Skeletal muscle cell (primary cell): ENCODE results near the gene BRD1.
"Not testable (repeated sequence)": the region's sequence is repeated elsewhere in the genome, so short reads cannot be mapped to it uniquely, and the experiment has no call there.

Experiments used
- DNase-seq: peaks from one replicate; pipeline ENCODE4 v3.0.0-alpha.2; 2010; ENCODE audit warnings: low read depth
- H3K4me3 ChIP-seq: 2 replicates; pipeline ENCODE4 v1.5.1; 2011; ENCODE audit warnings: low read depth, mild to moderate bottlenecking, control low read depth, low read length, moderate library complexity

Gene BRD1

GRCh38 chr22:49855251-49855911, 27.7 kb upstream of the BRD1 start:
- DNase-seq: no peak
- peak overlapping the region; percentile 85 for H3K4me3 ChIP-seq

DNA sequence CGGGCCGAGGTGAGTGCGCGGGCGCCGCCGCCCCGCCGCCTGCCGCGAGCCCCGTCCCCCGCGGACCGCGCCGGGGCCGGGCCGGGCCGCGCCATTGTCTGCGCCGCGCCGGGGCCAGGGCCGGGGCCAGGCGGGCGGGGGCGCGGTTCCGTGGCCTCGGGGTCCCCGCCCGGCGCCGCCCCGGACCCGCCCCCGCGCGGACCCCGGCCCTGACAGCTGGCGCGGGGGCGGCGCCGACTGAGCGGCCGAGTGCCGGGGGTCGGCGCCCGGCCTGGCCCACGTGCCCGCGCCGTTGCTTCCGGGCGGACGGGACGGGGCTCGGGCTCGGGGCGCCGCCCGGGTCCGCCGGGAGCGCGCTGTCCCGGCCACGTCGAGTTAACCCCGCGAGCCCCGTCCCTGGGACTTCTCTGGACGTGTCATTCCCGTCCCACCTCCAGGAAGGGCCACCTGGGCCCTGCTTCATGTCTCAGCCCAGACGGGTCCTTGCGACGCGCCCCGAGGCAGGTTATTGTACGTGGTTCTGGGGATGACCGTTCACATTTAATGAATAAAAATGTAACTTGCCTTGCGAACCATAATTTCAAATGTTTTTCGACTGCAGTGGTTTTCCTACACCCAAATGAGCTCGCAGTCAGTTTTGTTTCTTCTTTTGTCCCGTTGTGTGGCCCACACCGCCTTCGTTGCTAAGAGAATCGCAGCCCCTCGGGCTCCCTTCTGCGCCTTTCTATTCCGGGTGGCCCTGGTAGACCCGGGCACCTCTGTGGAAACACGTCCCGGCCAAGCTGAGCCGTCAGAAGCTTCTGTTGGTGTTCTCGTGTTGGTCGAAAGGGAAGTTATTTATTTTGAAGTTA, 26.5 kb upstream of the BRD1 start:
- no peak for DNase-seq
- peak overlapping the region; percentile 85 for H3K4me3 ChIP-seq

DNA sequence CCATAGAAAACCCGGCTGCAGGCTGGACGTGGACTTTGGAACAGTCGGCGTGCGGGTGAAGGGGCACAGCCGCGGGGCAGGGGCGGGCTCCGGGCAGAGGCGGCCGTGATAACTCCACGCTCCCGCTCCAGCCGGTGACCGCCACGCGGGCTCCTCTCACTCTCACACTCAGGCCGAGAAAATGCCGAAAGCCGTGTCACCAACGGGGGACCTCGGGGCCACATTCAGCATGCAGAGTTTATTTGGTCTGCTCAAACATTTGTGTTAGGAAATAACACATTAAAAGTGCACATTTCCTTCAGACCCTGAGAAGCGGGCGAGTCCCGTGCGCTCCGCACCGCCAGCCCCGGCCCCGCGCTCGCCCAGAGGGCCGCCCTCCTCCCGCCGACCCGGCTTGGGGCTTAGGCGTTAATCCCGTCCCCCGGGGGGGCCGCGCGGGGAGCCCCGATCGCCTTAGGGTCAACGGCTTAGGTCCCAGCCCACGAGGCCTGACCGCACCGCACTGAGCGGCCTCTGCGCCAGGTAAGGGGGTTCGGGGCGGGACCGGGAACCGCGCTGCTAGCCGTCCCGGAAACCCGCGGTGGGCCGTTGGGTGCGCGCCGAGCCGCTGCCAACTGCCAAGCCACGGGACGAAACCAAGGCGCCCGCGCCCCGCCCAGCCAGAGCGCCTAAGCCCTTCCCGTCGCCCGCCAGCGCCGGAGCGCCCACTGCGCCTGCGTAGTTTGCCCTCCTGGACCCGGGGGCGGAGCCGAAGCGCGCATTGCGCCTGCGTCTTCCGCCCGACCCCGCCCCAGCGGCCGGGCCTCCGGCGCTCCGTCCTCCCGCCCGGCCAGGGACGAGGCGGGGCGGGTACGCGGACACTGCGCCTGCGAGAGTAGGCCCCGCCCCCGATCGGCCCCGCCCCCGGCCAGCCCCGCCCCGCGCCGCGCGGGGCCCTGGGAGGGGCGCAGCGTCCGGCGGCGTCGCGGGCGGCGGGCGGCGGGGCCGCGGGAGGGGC, 25.5 kb upstream of the BRD1 start, which contains the start of gene ZBED4:
ZBED4 (plus strand) TSS at position 947 of the 997 bp plus-strand sequence. CDS start 29,819 bp downstream, outside the sequence.
- H3K4me3 ChIP-seq: peak within 1 kb of the TSS; percentile 85
- peak; percentile 83 for DNase-seq

DNA sequence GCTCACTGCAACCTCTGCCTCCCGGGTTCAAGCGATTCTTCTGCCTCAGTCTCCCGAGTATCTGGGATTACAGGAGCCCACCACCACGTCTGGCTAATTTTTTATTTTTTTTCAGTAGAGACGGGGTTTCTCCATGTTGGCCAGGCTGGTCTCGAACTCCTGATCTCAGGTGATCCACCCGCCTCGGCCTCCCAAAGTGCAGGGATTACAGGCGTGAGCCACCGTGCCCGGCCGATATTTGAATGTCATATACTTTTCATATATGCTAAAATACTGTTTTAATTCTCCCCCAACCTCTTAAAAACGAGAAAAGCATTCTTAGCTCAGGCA, 24.9 kb upstream of the BRD1 start:
- peak overlapping the region; percentile 82 for H3K4me3 ChIP-seq
- DNase-seq: not testable (repeated sequence)

DNA sequence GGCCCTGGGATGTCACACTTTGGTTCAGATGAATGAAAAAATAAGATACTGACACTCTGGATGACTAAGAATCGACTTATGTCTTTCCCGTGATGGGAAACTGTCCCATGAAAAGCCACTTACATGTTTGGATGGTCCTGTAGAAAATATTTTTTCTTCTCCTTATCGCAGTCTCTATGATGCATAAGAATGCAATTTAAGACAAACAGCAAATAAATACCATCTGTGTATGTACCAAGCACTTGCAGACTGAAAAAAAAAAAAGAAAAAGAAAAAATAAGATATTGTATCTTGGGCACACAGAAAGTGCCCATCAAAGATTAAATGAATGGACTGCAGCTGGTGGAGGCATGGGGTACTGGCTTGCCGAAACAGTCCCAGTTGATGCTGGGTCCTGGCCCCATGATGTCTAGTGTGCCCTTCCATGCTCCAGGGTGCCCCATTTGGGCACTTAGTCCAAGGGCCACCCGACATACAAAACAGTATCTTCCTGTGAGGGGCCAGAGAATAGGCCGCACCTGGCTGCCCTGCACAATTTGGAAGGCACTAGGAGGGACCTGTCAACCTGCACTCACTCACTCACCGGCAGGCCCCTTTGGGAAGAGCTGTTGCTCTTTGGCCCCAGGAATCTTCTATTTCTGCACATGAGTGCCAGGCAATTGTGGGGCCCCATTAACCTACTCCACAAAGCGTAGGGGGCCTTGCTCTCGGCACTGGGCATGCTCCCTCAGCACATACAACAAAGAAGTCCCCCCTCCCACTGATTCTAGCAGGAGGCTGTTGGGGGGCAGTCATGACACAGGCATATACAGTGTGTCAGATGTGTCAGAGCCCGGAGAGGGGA, 23.5 kb upstream of the BRD1 start:
- H3K4me3 ChIP-seq: no peak overlapping the region
- DNase-seq: no peak

GRCh38 chr22:49850021-49850911, 22.6 kb upstream of the BRD1 start:
- DNase-seq: no peak
- H3K4me3 ChIP-seq: no peak overlapping the region

DNA sequence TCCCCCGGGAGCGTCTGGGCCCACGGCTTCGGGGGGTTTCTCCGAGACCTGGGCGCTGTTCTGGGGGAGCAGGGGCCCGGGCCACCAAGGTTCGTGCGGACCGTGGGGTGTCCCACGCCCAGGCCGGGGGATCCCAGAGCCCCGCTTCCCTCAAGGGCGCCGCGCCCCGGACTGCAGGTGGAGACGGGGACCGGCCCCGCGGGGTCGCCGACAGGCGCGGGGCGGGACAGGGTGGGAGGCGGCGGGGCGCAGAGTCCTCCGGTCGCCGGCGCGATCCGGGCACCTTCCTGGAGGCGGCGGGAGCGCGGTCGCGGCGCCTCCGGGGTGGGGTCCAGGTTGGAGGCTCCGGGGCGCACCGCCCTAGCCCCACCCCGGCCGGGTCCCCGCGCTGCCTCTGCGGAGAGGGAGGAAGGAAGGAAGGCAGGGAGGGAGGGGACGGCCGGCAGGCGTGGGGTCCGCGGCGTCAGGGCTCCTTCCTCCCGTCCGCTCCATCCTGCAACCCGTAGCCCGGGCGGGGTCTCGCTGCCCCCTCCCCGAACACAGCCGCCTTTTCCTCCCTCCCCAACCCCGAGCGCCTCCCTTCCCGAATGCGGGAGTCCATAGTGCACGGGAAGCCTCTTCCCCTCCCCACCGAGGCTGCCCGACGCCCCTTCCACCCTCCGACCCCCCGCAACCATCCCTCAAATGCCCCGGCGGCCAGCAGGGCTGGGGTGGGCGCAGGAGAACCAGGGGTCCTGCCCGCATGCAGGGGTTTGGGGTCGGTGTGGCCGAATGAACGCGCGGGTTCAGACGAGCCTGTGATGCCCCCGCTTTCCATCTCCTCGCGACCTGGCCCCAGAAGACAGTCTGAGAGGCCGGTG, 21.7 kb upstream of the BRD1 start:
- DNase-seq: no peak
- peak overlapping the region; percentile 29 for H3K4me3 ChIP-seq

DNA sequence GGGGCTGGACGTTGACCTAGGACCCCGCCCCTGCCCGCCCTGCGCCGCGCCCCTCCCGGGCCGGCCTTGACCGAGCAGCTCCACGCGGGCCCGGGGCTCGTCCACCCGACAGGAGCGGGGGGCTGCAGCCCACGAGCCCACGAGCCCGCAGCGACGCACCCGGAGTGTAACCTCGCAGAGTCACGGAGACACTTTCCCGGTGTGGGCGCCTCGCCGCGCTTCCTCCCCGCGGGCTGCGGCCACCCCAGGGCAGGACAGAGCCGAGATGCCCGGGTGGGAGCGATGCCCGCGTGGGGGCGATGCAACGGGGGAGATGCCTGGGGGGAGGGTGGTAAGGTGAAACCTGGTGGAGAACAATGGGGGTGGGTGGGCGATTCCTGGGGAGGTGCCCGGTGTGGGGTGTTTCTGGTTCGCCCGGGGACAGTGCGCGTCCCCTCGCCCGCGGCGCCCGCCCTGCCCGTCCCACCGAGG, 21.1 kb upstream of the BRD1 start:
- peak overlapping the region; percentile 36 for H3K4me3 ChIP-seq
- DNase-seq: no peak

- DNase-seq: no peak
- H3K4me3 ChIP-seq: peak overlapping the region; percentile 36
These were observed 20.3 kb upstream of the BRD1 start for GRCh38 chr22:49847751-49848689.

DNA sequence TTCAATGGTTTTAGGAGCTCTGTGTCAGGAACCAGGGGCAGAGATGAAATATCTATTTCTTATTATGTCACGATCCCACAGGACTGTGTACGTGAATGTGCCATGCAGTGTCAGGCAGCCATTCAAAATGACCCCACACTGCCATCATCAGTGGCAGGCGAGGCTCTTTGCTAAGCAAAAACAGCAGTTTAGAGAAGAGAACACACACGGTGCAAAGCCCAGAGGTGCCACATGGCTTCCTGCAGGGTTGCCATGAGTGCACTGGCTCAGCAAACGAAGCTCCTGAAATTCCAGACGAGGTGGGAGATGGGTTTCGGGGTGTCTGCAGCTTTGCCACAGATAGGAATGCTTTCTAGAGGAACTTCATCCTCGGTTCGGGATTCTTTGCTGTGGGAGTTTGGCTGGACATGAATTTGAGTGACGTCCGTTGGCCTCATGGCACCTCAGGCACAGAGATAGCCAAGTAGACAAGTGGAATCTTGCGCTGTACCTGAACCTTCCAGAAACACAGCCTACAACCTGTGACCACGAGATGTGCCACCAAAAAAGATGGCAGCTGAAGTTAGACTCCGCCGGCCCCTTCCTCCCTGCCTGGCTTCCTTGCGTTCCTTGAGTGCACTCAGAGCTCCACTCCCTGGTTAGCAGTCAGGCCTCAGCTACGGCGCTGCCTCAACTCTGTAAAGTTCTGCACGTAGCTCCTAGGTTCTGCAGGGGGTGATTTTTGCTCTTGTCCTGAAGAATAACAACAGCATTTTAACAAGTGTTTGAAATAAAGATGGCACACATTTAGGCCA, 18.2 kb upstream of the BRD1 start:
- H3K4me3 ChIP-seq: no peak overlapping the region
- DNase-seq: no peak

DNA sequence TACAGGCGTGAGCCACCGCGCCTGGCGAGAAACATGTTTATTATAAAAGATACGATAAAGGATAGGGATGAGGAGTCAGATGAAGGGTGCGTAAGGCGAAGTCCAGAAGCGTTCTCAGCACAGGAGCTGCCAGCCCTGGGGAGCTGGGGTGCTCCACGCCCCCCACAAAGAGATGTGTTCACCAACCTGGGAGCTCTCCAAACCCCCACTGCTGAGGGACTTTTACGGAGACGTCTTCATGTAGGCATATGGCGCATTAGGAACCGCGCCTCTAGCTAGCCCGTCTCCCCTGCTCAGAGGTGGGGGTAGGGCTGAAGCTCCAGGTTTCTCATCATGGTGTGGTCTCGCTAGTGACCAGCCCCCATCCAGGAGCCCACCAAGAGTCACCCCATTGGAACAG, 17.6 kb upstream of the BRD1 start:
- no peak overlapping the region for H3K4me3 ChIP-seq
- no peak for DNase-seq

GRCh38 chr22:49838771-49839717, 11.4 kb upstream of the BRD1 start:
- H3K4me3 ChIP-seq: no peak overlapping the region
- DNase-seq: no peak

DNA sequence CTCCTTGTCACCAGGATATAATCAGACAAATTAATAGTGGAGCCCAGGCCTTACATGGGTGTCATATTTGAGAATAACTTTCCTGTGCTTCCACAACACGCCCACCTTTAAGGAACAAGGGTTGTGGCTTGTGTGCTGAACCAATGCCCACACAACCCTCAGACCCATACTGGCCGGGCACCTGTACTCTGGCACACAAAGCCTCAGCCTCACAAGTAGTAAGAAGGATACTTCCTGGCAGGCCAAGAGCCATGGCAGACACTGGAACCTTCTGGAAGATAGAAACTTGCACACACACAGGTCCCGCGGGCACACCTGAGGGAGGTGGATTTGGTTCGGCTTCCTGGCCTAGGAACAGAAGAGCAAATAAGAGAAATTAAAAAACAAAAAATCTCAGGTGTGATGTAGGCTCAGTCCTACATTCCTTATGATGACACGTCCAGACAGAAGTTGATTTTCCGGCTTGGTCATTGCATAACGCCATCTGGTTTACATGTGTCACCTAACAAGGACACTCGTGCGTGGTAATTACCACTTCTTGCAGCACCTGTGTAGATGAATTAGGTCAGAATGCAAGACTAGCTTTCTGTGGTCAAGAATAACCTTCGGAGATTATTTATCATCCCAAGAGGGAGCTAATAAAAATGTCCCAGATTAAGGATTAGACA, 5.8 kb upstream of the BRD1 start:
- DNase-seq: no peak

More for the DNA sequence above, 5.8 kb upstream of the BRD1 start:
- H3K4me3 ChIP-seq: no peak overlapping the region
